K562 (cell line): ENCODE results near the gene DNAAF9. TPM values are rescaled to one million over a fixed set of nuclear protein-coding genes. Genes with fewer than 3 reads are reported as not detected.

ENCODE experiments used
- CBX8 ChIP-seq: fragments of 200-600 bp; sonication (generic); IDR thresholded peaks from 2 replicates; pipeline ENCODE4 v1.6.1; 2012; ENCODE audit warnings: borderline replicate concordance, mixed run types, low read depth, mild to moderate bottlenecking, moderate library complexity, mixed read lengths, low read length, control low read depth, inconsistent platforms; ENCODE audit not compliant: poor library complexity, severe bottlenecking; ENCODE audit errors: extremely low read depth
- ERF ChIP-seq: fragments of 450-650 bp; formaldehyde crosslinking; IDR thresholded peaks from 2 replicates; pipeline ENCODE4 v1.4.0; 2020; ENCODE audit warnings: mild to moderate bottlenecking, mixed read lengths
- FOXK1 ChIP-seq: sonication (generic); formaldehyde crosslinking; IDR thresholded peaks from 2 replicates; pipeline ENCODE4 v1.8.0; 2022; ENCODE audit warnings: missing genetic modification reagents, mild to moderate bottlenecking, borderline replicate concordance
- FOXO4 ChIP-seq: fragments of 450-650 bp; formaldehyde crosslinking; IDR thresholded peaks from 2 replicates; pipeline ENCODE4 v1.4.0; 2020; ENCODE audit warnings: mild to moderate bottlenecking, moderate library complexity
- FOXP1 ChIP-seq: sonication (generic); formaldehyde crosslinking; IDR thresholded peaks from 2 replicates; pipeline ENCODE4 v1.8.0; 2022; ENCODE audit warnings: mild to moderate bottlenecking, missing genetic modification reagents
- FOXP4 ChIP-seq: sonication (generic); formaldehyde crosslinking; IDR thresholded peaks from 2 replicates; pipeline ENCODE4 v1.8.0; 2022; ENCODE audit warnings: mild to moderate bottlenecking, missing genetic modification reagents, borderline replicate concordance
- HDAC1 ChIP-seq, 2 experiments: fragments of 450-650 bp; IDR thresholded peaks; 2 replicates each; pipeline ENCODE4 v1.6.1; 2016 to 2017; ENCODE audit warnings: inconsistent platforms in 1 of 2, mild to moderate bottlenecking in 1 of 2, moderate library complexity in 1 of 2
- HES1 ChIP-seq: fragments of 450-650 bp; IDR thresholded peaks from 2 replicates; pipeline ENCODE4 v1.6.1; 2016; ENCODE audit warnings: low read depth, mild to moderate bottlenecking, moderate library complexity
- NCOA1 ChIP-seq: fragments of 450-650 bp; IDR thresholded peaks from 2 replicates; pipeline ENCODE4 v1.6.1; 2016; ENCODE audit warnings: low read depth
- POLR2B ChIP-seq: fragments of 450-650 bp; IDR thresholded peaks from 2 replicates; pipeline ENCODE4 v1.6.1; 2018; ENCODE audit warnings: low read depth; ENCODE audit not compliant: partially characterized antibody
- TFAM ChIP-seq: fragments of 250-450 bp; sonication (Bioruptor Pico); conservative IDR thresholded peaks from 2 replicates; pipeline ENCODE4 v1.5.0; 2021; ENCODE audit warnings: mild to moderate bottlenecking, moderate library complexity
- XRCC5 ChIP-seq: fragments of 200-400 bp; formaldehyde crosslinking; IDR thresholded peaks from 2 replicates; pipeline ENCODE4 v1.6.1; 2017; ENCODE audit warnings: low read depth, mild to moderate bottlenecking, low read length
- ZBTB43 ChIP-seq: sonication (generic); formaldehyde crosslinking; IDR thresholded peaks from 2 replicates; pipeline ENCODE4 v1.8.0; 2023; ENCODE audit warnings: mild to moderate bottlenecking, missing genetic modification reagents
- ZKSCAN8 ChIP-seq: fragments of 200-800 bp; sonication (Bioruptor generic); IDR thresholded peaks from 2 replicates; pipeline ENCODE4 v1.6.1; 2016; ENCODE audit warnings: missing genetic modification characterization, missing compliant biosample characterization
- polyA plus RNA-seq, 8 experiments: library from polyadenylated mRNA; depleted of rRNA in 4 of 8; stranded (reverse) in 5 of 8; unstranded in 3 of 8; fragments of >200 nt; fragmentation: Nextera tagmentation in 2 of 8; fragmentation: Illumina TruSeq in 1 of 8; extraction: Ambion mirVana in 2 of 8; extraction: Trizol in 1 of 8; gene quantifications; 2 replicates each; pipeline versions ENCODE4 v1.2.1 to v1.2.3, GENCODE V29; 2011 to 2014; ENCODE audit warnings: inconsistent platforms in 1 of 8, missing spikeins in 1 of 8
- total RNA-seq, 7 experiments: library from RNA; depleted of rRNA in 6 of 7; stranded (reverse); fragments of >200 nt in 6 of 7; fragmentation: Illumina TruSeq in 2 of 7; extraction: Trizol in 2 of 7; gene quantifications; 2 replicates each; pipeline versions ENCODE4 v1.2.1 to v1.2.3, GENCODE V29; 2011 to 2021; ENCODE audit warnings: low replicate concordance in 1 of 7
- TF ChIP-seq, protein P1 (sequence below): fragments of 450-650 bp; IDR thresholded peaks from 2 replicates; pipeline ENCODE4 v1.6.1; 2016; ENCODE audit warnings: borderline replicate concordance
- TF ChIP-seq, protein P2 (sequence below): sonication (generic); formaldehyde crosslinking; IDR thresholded peaks from 2 replicates; pipeline ENCODE4 v1.8.0; 2022; ENCODE audit warnings: mild to moderate bottlenecking, missing genetic modification reagents

The DNAAF9 gene
- total and polyA plus RNA-seq, 9 of the 15 experiments (the other 6 are each of a cell fraction or from before 2014, with no cell fraction given): 0.42 to 2.9 (median 1.9) TPM

DNA sequence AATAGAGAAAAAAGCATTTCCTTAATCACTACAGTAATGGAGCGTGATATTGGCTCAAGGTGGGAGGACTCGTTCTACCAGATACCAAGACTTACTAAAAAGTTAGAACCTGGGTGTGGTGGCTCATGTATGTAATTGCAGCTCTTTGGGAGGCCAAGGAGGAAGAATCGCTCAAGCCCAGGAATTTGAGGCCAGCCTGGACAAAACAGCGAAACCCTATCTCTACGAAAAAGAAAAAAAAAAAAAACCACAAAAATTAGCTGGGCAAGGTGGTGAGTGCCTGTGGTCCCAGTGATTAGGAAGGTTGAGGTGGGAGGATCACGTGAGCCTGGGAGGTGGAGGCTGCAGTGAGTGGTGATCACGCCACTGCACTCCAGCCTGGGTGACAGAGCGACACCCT is 39.3 kb upstream of the DNAAF9 start (continued):
- TF ChIP-seq FOXP4 (CRISPR knock-in tag) (no peak), ZKSCAN8 (no peak), HES1 (peak; percentile 66), FOXK1 (CRISPR knock-in tag) (no peak), HDAC1 (IDR thresholded peaks at IDR 0.05) (peak in 1 of 2 experiments; percentile 50; a peak in 1 of 4 replicates), NCOA1 (0 out of 2 replicates have a peak, but pooled peaks have one; percentile 41), ZBTB43 (CRISPR knock-in tag) (no peak), POLR2B (no peak), FOXP1 (CRISPR knock-in tag) (no peak), FOXO4 (CRISPR knock-in tag) (no peak), CBX8 (no peak), XRCC5 (no peak), TFAM (CRISPR knock-in tag) (no peak), ERF (CRISPR knock-in tag) (no peak)
- TF ChIP-seq, protein P1, sequence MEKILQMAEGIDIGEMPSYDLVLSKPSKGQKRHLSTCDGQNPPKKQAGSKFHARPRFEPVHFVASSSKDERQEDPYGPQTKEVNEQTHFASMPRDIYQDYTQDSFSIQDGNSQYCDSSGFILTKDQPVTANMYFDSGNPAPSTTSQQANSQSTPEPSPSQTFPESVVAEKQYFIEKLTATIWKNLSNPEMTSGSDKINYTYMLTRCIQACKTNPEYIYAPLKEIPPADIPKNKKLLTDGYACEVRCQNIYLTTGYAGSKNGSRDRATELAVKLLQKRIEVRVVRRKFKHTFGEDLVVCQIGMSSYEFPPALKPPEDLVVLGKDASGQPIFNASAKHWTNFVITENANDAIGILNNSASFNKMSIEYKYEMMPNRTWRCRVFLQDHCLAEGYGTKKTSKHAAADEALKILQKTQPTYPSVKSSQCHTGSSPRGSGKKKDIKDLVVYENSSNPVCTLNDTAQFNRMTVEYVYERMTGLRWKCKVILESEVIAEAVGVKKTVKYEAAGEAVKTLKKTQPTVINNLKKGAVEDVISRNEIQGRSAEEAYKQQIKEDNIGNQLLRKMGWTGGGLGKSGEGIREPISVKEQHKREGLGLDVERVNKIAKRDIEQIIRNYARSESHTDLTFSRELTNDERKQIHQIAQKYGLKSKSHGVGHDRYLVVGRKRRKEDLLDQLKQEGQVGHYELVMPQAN: no peak
- TF ChIP-seq, protein P2, sequence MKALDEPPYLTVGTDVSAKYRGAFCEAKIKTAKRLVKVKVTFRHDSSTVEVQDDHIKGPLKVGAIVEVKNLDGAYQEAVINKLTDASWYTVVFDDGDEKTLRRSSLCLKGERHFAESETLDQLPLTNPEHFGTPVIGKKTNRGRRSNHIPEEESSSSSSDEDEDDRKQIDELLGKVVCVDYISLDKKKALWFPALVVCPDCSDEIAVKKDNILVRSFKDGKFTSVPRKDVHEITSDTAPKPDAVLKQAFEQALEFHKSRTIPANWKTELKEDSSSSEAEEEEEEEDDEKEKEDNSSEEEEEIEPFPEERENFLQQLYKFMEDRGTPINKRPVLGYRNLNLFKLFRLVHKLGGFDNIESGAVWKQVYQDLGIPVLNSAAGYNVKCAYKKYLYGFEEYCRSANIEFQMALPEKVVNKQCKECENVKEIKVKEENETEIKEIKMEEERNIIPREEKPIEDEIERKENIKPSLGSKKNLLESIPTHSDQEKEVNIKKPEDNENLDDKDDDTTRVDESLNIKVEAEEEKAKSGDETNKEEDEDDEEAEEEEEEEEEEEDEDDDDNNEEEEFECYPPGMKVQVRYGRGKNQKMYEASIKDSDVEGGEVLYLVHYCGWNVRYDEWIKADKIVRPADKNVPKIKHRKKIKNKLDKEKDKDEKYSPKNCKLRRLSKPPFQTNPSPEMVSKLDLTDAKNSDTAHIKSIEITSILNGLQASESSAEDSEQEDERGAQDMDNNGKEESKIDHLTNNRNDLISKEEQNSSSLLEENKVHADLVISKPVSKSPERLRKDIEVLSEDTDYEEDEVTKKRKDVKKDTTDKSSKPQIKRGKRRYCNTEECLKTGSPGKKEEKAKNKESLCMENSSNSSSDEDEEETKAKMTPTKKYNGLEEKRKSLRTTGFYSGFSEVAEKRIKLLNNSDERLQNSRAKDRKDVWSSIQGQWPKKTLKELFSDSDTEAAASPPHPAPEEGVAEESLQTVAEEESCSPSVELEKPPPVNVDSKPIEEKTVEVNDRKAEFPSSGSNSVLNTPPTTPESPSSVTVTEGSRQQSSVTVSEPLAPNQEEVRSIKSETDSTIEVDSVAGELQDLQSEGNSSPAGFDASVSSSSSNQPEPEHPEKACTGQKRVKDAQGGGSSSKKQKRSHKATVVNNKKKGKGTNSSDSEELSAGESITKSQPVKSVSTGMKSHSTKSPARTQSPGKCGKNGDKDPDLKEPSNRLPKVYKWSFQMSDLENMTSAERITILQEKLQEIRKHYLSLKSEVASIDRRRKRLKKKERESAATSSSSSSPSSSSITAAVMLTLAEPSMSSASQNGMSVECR: no peak
